DMS53 treated with DMSO at 0.1 percent for 48 hours (cell line): ENCODE results near the gene IGDCC3.
"Not testable (repeated sequence)": the region's sequence is repeated elsewhere in the genome, so short reads cannot be mapped to it uniquely, and the experiment has no call there.

Experiments
- DNase-seq: peaks from one replicate; lab custom pipeline; 2025; ENCODE audit not compliant: unreplicated experiment; lab: John Stamatoyannopoulos, UW

The IGDCC3 gene

GRCh38 chr15:65406424-65407000, 28.7 kb upstream of the IGDCC3 start:
- DNase-seq = no peak

GRCh38 chr15:65405791-65406423, 28.1 kb upstream of the IGDCC3 start:
- DNase-seq = no peak

DNA sequence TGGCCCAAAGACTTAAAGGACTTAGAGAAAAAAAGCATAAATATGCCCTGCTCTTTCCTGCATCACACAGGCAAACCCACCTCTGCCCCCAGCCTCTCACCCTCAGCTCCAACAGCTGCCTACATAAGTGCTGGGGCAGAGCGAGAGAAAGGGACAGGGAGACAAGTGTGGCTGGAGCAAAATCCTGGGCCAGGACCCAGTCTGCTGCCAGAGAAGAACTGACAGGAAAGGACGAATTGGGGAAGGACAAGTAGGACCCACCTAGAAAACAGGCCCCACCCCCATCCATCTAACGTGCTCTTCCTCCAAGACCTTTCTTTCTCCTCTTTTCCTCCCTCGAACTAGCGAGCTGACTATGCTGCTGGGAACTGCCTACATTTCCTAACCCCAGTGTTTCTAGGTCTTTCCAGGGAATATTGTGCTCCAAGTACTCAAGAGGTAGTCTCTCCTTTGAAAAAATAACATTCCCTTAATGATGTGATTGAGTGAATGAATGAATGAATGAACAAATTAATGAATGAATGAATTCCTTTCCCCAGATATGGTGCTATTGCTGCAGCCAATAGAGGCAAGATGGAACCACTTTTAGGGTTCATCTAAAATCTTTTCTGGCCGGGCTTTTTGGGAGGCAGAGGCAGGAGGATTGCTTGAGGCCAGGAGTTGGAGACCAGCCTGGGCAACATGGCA, 26.5 kb upstream of the IGDCC3 start:
- DNase-seq = no peak

- no peak for DNase-seq
These were observed 25.2 kb upstream of the IGDCC3 start for GRCh38 chr15:65402961-65403360.

- no peak for DNase-seq
These were observed 23.9 kb upstream of the IGDCC3 start for GRCh38 chr15:65401611-65402240.

GRCh38 chr15:65400760-65401610, 23.2 kb upstream of the IGDCC3 start:
- DNase-seq = peak; percentile 20

- no peak for DNase-seq
These were observed 22.2 kb upstream of the IGDCC3 start for GRCh38 chr15:65399997-65400396.

DNA sequence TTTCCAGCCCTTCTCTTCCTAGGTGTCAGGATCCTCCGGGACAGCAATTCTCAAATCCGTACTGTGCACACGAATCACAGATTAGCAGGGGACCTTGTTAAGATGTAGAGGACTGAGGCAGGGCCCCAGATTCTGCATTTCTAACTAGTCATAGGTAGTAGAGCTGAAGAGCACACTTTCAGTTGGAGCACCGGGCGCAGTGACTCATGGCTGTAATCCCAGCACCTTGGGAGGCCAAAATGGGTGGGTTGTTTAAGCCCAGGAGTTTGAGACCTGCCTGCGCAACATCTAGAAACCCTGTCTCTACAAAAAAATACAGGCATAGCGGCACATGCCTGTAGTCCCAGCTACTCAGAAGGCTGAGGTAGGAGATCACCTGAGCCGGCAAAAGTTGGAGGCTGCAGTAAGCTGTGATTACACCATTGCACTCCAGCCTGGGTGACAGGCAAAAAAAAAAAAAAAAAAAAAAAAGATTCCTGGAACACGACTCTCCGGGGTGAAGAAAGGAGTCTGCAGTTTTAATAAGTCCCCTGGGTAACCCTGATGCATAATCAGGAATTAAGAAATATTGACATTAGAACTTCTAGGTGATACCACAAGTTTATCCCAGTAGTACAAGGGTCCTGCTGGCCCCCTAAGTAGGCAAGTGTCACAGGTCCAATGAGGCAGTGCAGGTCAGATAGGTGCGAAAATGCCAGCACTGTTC, 21.4 kb upstream of the IGDCC3 start:
- DNase-seq = no peak

DNA sequence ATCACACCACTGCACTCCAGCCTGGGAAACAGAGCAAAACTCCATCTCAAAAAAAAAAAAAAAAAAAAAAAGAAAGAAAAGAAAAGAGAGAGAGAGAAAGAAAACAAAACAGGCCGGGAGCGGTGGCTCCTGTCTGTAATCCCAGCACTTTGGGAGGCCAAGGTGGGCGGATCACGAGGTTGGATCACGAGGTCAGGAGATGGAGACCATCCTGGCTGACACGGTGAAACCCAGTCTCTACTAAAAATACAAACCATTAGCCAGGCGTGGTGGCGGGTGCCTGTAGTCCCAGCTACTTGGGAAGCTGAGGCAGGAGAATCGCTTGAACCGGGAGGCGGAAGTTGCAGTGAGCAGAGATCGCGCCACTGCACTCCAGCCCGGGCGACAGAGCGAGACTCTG, 20.7 kb upstream of the IGDCC3 start:
- DNase-seq = not testable (repeated sequence)

- DNase-seq = no peak
These were observed 19.1 kb upstream of the IGDCC3 start for GRCh38 chr15:65396965-65397317.

DNA sequence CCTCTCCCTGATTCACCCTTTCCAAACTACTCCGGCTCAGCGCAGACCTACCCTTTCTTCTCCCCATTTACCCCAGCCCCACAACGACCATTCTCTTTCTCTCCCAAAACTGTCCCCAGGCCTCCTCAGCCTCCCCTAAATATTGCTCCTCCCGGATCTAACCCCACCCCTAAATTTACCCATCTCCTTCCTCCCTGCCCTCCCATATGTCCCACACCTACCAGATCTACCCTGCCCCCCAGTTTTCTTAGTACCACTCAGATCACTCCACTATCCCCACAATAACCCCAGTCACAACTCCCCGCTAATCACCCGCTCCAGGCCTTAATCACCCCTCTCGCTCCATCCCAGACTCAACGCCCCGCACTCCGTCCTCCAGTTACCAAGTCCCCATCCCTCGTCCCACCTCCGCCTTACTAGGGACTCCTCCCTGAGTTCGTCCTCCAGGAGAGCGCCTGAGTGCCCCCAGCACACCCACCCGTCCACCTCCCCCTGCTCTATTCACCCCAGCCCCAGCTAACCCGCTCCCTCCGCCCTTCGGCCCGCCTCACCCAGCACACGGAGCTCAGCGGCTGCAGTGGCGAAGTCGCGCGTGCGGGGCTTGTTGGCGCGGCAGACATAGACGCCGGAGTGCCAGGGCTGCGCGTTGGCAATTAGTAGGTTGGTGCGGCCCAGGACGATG, 18.6 kb upstream of the IGDCC3 start:
- no peak for DNase-seq

- DNase-seq = no peak
These were observed 17.9 kb upstream of the IGDCC3 start for GRCh38 chr15:65395567-65396202.

GRCh38 chr15:65394936-65395335, 17.1 kb upstream of the IGDCC3 start:
- no peak for DNase-seq

- DNase-seq = no peak
These were observed 16.5 kb upstream of the IGDCC3 start for GRCh38 chr15:65394280-65394789.

- DNase-seq = no peak
These were observed 15.8 kb upstream of the IGDCC3 start for GRCh38 chr15:65393557-65393956.

DNA sequence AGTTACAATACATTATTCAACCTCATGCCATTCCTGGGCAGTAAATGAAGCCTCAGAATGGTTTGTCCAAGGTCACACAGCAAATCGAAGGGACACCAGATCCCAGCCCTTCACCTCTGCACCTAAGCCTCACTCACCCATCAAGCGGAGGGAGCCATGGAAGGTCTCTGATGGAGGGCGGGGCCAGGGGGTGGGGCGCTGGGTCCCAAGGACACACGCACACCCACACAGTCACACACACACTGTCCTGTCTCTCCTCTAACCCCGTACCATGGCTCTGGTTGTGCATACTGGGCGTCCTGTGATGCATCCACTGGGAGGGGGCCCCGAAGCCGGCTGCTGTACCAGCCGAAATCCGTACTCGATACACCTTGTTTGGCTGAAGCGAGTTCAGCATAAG, 15.3 kb upstream of the IGDCC3 start:
- no peak for DNase-seq

GRCh38 chr15:65392368-65392767, 14.6 kb upstream of the IGDCC3 start:
- DNase-seq = no peak

DNA sequence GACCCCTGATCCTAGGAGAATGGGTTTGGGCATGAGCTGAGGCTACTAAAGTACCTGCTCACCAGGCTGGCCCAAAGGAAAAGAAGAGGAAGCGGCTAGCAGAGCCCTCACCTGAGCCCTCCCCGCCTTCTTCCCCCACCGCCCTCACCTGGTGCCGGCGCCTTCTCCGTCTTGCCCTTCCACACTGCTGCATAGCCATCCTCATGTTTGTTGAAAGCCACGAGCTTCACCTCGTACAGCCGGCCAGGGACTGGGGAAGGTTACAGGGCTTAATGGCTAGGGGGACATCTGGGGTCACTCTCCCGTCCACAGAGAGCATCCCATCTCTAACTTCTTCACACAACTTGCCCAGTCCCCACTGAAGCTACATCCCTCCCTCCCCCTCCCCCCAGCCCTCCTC, 13.9 kb upstream of the IGDCC3 start:
- DNase-seq = no peak

DNA sequence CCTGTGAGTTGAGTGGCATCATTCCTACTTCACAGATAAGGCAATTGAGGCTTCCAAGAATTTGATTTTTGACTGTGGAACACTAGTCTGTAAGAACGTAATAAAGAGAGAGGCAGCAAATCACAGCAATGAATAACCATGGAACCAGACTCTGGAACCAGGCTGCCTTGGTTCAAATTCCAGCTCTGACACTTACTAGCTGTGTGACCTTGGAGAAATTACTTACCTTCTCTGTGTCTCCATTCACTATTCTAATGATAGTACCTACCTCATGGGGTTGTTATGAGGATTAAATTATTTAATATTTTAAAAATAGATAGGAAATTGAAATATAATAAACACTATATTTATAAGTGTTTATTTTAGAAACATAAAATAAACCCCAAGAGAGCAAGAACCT, 12.6 kb upstream of the IGDCC3 start:
- DNase-seq = no peak
